ENCODE measurements around the gene STX18. TPM values are rescaled to one million over a fixed set of nuclear protein-coding genes. Genes with fewer than 3 reads are reported as not detected.

STX18 gene
- total RNA-seq, 1 donor from 2014 or later: 33.9 TPM

GRCh38 chr4:4438891-4439290 lies 103.0 kb downstream of the STX18 start:
- no peaks in the 10 kb centered on the region for H4K20me1 ChIP-seq (ENCODE audit: low read depth)
- H3K4me1 Mint-ChIP-seq: no peaks in the 10 kb centered on the region
- no peak overlapping the region for H3K9ac ChIP-seq
- no peaks in the 10 kb centered on the region for H3K27me3 ChIP-seq
- H3F3A ChIP-seq (ENCODE audit: low read depth): no peaks in the 10 kb centered on the region
- peaks cover 9% of the 10 kb centered on the region for H3K36me3 Mint-ChIP-seq
- H3K4me3 ChIP-seq: no peak overlapping the region
- H3K27ac Mint-ChIP-seq: no peak overlapping the region
- no peak for DNase-seq (ENCODE audit: low spot score)
- H3K9me3 Mint-ChIP-seq: no peaks in the 10 kb centered on the region
- peaks cover 3% of the 10 kb centered on the region for H3K27me3 Mint-ChIP-seq (ENCODE audit: insufficient read depth, low read depth)
- H3K4me1 ChIP-seq: no peaks in the 10 kb centered on the region
- H3K79me2 ChIP-seq (ENCODE audit: low read depth): no peaks in the 10 kb centered on the region
- TF ChIP-seq EZH2phosphoT487 (IDR thresholded peaks at IDR 0.05) (no peak), CTCF (IDR thresholded peaks at IDR 0.05) (no peak), EZH2 (IDR thresholded peaks at IDR 0.05) (no peak)
- H3K4me2 ChIP-seq: no peak overlapping the region
- no peak overlapping the region for H3K27ac ChIP-seq
- no peaks in the 10 kb centered on the region for H3K36me3 ChIP-seq
- no peak overlapping the region for H3K4me3 Mint-ChIP-seq
- no peak overlapping the region for H2AFZ ChIP-seq (replicated peaks)
- H3K9me3 ChIP-seq (ENCODE audit: low read depth): no peaks in the 10 kb centered on the region

- Mint-ChIP-seq H3K27ac (no peak overlapping the region), H3K27me3 (ENCODE audit: insufficient read depth, low read depth) (peaks cover 3% of the 10 kb centered on the region), H3K36me3 (peaks cover 10% of the 10 kb centered on the region), H3K4me1 (no peaks in the 10 kb centered on the region), H3K9me3 (no peaks in the 10 kb centered on the region), H3K4me3 (no peak overlapping the region)
- no peaks in the 10 kb centered on the region for H3K9me3 ChIP-seq (ENCODE audit: low read depth)
- no peak overlapping the region for H3K9ac ChIP-seq
- no peaks in the 10 kb centered on the region for H3K27me3 ChIP-seq
- H3K4me3 ChIP-seq: no peak overlapping the region
- H3K4me1 ChIP-seq: no peaks in the 10 kb centered on the region
- no peaks in the 10 kb centered on the region for H3F3A ChIP-seq (ENCODE audit: low read depth)
- H3K27ac ChIP-seq: no peak overlapping the region
- H4K20me1 ChIP-seq (ENCODE audit: low read depth): no peaks in the 10 kb centered on the region
- H3K79me2 ChIP-seq (ENCODE audit: low read depth): no peaks in the 10 kb centered on the region
- no peaks in the 10 kb centered on the region for H3K36me3 ChIP-seq
- no peak overlapping the region for H2AFZ ChIP-seq (replicated peaks)
- TF ChIP-seq EZH2 (IDR thresholded peaks at IDR 0.05) (no peak), EZH2phosphoT487 (IDR thresholded peaks at IDR 0.05) (no peak), CTCF (IDR thresholded peaks at IDR 0.05) (no peak)
- no peak overlapping the region for H3K4me2 ChIP-seq
- DNase-seq (ENCODE audit: low spot score): no peak
Measured at GRCh38 chr4:4437798-4438470, 103.9 kb downstream of the STX18 start.

- H3K36me3 ChIP-seq: no peaks in the 10 kb centered on the region
- no peaks in the 10 kb centered on the region for H3K4me1 ChIP-seq
- TF ChIP-seq EZH2 (IDR thresholded peaks at IDR 0.05): no peak
- TF ChIP-seq EZH2phosphoT487 (IDR thresholded peaks at IDR 0.05): no peak
- no peak for TF ChIP-seq CTCF (IDR thresholded peaks at IDR 0.05)
- H3K79me2 ChIP-seq (ENCODE audit: low read depth): no peaks in the 10 kb centered on the region
- no peak overlapping the region for H3K4me2 ChIP-seq
- H3K36me3 Mint-ChIP-seq: peaks cover 10% of the 10 kb centered on the region
- no peaks in the 10 kb centered on the region for H3K9me3 ChIP-seq (ENCODE audit: low read depth)
- H3K27ac Mint-ChIP-seq: no peak overlapping the region
- H3K27me3 Mint-ChIP-seq (ENCODE audit: insufficient read depth, low read depth): peaks cover 3% of the 10 kb centered on the region
- no peak overlapping the region for H3K4me3 ChIP-seq
- peaks cover 5% of the 10 kb centered on the region for H3K4me1 Mint-ChIP-seq
- no peaks in the 10 kb centered on the region for H3K27me3 ChIP-seq
- DNase-seq (ENCODE audit: low spot score): no peak
- no peak overlapping the region for H3K9ac ChIP-seq
- H3K4me3 Mint-ChIP-seq: no peak overlapping the region
- H3K27ac ChIP-seq: no peak overlapping the region
- H3K9me3 Mint-ChIP-seq: no peaks in the 10 kb centered on the region
- H4K20me1 ChIP-seq (ENCODE audit: low read depth): no peaks in the 10 kb centered on the region
- H3F3A ChIP-seq (ENCODE audit: low read depth): no peaks in the 10 kb centered on the region
- no peak overlapping the region for H2AFZ ChIP-seq (replicated peaks)
Measured at GRCh38 chr4:4436244-4436823, 105.5 kb downstream of the STX18 start.

Data from neural progenitor cell (in vitro differentiated cells).